HEK293T (cell line): ENCODE measurements around the gene TAGLN2.

Source experiments
- CTCF ChIA-PET: fragments of 350-600 bp; formaldehyde crosslinking; extraction: SDS; loops from one replicate; lab custom pipeline; 2021; ENCODE audit warnings: antibody characterized with exemption, inconsistent platforms; lab: Yijun Ruan, JAX
- POLR2A ChIA-PET: fragments of 350-600 bp; formaldehyde crosslinking; extraction: SDS; loops from one replicate; lab custom pipeline; 2020; ENCODE audit warnings: antibody characterized with exemption, inconsistent platforms; lab: Yijun Ruan, JAX
- DNase-seq: peaks from one replicate; pipeline ENCODE4 v3.0.0; 2012; ENCODE audit warnings: mixed read lengths; ENCODE audit errors: extremely low spot score
- ARNT ChIP-seq: fragments of 450-650 bp; IDR thresholded peaks from 2 replicates; pipeline ENCODE4 v1.6.1; 2017; ENCODE audit warnings: mild to moderate bottlenecking
- BHLHE40 ChIP-seq: fragments of 450-650 bp; IDR thresholded peaks from 2 replicates; pipeline ENCODE4 v1.6.1; 2016; ENCODE audit warnings: mild to moderate bottlenecking, moderate library complexity, borderline replicate concordance
- CTBP1 ChIP-seq: fragments of 450-650 bp; IDR thresholded peaks from 2 replicates; pipeline ENCODE4 v1.6.1; 2016; ENCODE audit warnings: borderline replicate concordance
- ELF4 ChIP-seq: fragments of 450-650 bp; IDR thresholded peaks from 2 replicates; pipeline ENCODE4 v1.6.1; 2017; ENCODE audit warnings: antibody characterized with exemption
- FOXA1 ChIP-seq: fragments of 450-650 bp; IDR thresholded peaks from 2 replicates; pipeline ENCODE4 v1.6.1; 2016; ENCODE audit warnings: mild to moderate bottlenecking
- FOXK2 ChIP-seq: fragments of 450-650 bp; IDR thresholded peaks from 2 replicates; pipeline ENCODE4 v1.6.1; 2016; ENCODE audit warnings: mild to moderate bottlenecking
- FOXM1 ChIP-seq: fragments of 450-650 bp; IDR thresholded peaks from 2 replicates; pipeline ENCODE4 v1.6.1; 2017; ENCODE audit warnings: mild to moderate bottlenecking, borderline replicate concordance
- HDGF ChIP-seq: fragments of 450-650 bp; IDR thresholded peaks from 2 replicates; pipeline ENCODE4 v1.6.1; 2017; ENCODE audit warnings: antibody characterized with exemption, borderline replicate concordance
- L3MBTL2 ChIP-seq: fragments of 450-650 bp; conservative IDR thresholded peaks from 2 replicates; pipeline ENCODE4 v1.6.1; 2016; ENCODE audit warnings: mild to moderate bottlenecking
- LEF1 ChIP-seq: fragments of 450-650 bp; IDR thresholded peaks from 2 replicates; pipeline ENCODE4 v1.6.1; 2017; ENCODE audit warnings: mild to moderate bottlenecking, borderline replicate concordance
- NFRKB ChIP-seq: fragments of 450-650 bp; IDR thresholded peaks from 2 replicates; pipeline ENCODE4 v1.6.1; 2016; ENCODE audit warnings: mild to moderate bottlenecking, moderate library complexity
- SP1 ChIP-seq: fragments of 450-650 bp; IDR thresholded peaks from 2 replicates; pipeline ENCODE4 v1.6.1; 2017
- SUZ12 ChIP-seq: fragments of 450-650 bp; IDR thresholded peaks from 2 replicates; pipeline ENCODE4 v1.6.1; 2016; ENCODE audit warnings: mild to moderate bottlenecking
- TARDBP ChIP-seq: fragments of 450-650 bp; IDR thresholded peaks from 2 replicates; pipeline ENCODE4 v1.6.1; 2016
- ZNF384 ChIP-seq: fragments of 450-650 bp; IDR thresholded peaks from 2 replicates; pipeline ENCODE4 v1.6.1; 2016
- TF ChIP-seq, protein P1 (sequence below): fragments of 450-650 bp; IDR thresholded peaks from 2 replicates; pipeline ENCODE4 v1.6.1; 2016

Gene TAGLN2

DNA sequence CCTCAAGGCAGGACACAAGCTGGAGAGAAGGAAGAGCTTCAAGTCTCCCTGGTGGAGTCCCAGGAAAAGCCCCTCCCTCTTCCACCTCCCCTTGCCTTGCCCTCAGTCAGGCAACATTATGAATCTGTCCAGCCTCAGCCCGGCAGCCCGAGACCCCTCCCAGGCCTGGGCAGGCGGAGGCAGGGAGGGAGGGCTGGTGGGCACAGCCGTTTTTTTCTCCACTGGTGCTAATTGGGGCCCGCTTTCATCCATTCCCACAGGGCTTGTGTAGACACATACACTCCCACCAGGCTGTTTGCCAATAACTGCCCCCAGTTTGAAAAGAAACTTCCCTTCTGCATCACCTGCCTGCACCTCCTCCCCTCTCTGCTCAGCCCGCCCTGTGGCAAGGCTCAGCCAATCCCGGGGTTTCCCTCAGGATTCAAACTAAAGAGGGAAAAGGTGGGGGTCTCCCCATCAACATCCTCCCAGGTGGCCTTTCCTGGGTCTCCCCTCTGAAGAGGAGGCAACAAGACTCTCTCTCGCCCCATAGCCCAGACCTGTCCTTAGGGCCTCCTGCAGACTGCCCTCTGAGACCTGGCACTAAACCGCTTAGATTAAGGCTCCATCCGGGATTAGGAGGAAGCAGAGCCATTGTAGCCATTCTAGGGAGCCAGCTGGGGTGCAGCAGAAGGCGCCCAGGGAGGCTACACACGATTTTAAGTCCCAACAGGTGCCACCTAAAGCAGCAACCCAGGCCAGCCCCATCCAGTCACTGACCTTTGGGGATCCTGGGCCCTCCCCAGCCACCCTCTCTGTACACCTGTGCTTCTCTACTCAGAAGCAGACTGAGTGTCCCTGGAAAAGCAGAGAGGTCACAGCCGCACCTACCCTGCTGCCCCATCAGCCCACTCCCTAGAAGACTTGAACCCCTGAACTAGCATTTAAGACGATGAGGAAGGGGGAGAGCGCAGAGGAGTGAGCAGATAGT is 16.6 kb upstream of the TAGLN2 start:
- CTCF ChIA-PET = no interaction called here
- POLR2A ChIA-PET = interaction anchor here (1.2 kb wide), 1 partner anchor 16 kb away, joined by 3 read pairs; the partner anchor contains the start of gene TAGLN2
- TF ChIP-seq FOXA1 (no peak), ELF4 (no peak), LEF1 (no peak), NFRKB (no peak), SUZ12 (no peak)
- DNase-seq = no peak

DNA sequence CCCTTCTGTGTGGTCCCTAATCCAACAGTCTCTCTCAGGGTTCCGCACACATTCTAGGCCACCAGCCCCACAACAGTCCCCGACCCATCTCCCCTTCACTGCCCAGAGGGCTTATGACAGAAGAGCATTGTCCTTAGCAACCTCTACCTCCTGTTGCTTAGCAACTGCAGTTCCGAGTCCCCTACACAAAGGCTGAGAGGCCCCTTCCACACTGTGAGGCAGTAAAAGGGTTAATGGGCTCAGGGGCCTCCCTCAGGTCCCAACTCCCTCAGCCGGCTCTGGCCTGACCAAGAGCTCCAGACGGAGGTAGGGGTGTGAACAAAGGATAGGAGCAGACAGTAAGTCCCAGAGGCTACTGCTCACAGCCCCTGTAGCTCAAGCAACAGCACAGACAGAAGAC is 15.8 kb upstream of the TAGLN2 start:
- TF ChIP-seq FOXA1 (no peak), ELF4 (no peak), CTBP1 (no peak), NFRKB (no peak), ZNF384 (no peak), ARNT (no peak), L3MBTL2 (no peak), LEF1 (no peak), TARDBP (no peak), FOXM1 (no peak), FOXK2 (no peak), SUZ12 (no peak), HDGF (no peak)
- POLR2A ChIA-PET = interaction anchor here (1.2 kb wide), 1 partner anchor 16 kb away, joined by 3 read pairs; the partner anchor contains the start of gene TAGLN2
- CTCF ChIA-PET = no interaction called here
- DNase-seq = no peak

DNA sequence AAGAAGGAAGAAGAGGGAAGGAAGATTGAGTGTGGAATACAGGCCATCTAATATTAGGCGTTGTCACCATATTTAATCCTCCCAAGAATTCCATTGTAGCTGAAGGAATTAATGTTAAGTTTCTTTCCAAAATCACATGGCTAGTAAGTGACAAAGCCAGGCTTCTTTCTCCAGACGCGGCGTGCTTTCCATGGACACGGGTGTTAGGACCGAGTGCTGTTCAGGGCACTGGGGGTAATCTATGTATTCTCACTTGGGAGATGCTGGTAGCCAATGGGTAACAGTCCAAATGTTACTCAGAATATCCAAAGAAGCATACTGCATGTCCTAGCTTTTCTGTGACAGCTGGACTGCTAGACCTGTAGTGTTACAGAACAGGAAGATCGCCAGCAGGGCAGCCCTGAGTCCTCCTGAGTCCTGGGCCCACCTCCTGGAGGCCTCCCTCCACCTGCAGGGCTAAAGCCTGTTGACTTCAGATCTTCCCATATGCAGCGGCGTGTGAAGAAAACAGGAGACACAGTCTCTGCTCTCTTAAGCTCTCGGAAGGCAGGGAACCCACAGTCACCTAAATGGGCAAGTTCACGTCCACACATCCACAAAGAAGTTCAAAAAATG is 14.8 kb upstream of the TAGLN2 start:
- DNase-seq = no peak
- POLR2A ChIA-PET = interaction anchor here (1.8 kb wide), 1 partner anchor 15 kb away, joined by 7 read pairs; the partner anchor contains the start of gene TAGLN2
- CTCF ChIA-PET = interaction anchor here (1.3 to 9.6 kb wide), 3 partner anchors 24 to 141 kb away, joined by 3 to 60 read pairs (median 4); no protein-coding TSS in a partner anchor
- TF ChIP-seq L3MBTL2 (no peak), NFRKB (no peak), HDGF (no peak), SP1 (no peak), BHLHE40 (no peak), ELF4 (no peak), ARNT (no peak), FOXA1 (no peak), LEF1 (no peak), FOXK2 (no peak), ZNF384 (no peak), SUZ12 (no peak), FOXM1 (no peak), TARDBP (no peak), CTBP1 (no peak)
- TF ChIP-seq, protein P1, sequence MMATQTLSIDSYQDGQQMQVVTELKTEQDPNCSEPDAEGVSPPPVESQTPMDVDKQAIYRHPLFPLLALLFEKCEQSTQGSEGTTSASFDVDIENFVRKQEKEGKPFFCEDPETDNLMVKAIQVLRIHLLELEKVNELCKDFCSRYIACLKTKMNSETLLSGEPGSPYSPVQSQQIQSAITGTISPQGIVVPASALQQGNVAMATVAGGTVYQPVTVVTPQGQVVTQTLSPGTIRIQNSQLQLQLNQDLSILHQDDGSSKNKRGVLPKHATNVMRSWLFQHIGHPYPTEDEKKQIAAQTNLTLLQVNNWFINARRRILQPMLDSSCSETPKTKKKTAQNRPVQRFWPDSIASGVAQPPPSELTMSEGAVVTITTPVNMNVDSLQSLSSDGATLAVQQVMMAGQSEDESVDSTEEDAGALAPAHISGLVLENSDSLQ = no peak

DNA sequence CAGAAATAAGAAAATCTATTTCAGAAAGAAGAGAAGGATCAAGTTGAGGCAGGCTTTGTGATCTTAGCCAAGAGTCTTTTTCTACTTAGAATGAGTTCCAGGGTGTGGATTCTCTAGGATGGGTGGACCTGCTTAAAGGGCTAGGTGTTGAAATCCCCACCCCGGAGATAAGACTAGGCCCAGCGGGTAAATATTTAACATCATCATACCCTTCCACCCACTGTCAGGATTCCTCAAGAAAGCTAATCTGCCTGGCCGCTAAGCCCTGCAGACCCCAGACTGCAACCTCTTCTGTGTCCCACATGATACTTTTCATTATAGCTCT is 14.3 kb upstream of the TAGLN2 start:
- TF ChIP-seq L3MBTL2 = no peak
- POLR2A ChIA-PET = interaction anchor here (1.8 kb wide), 1 partner anchor 15 kb away, joined by 7 read pairs; the partner anchor contains the start of gene TAGLN2
- no peak for DNase-seq
- CTCF ChIA-PET = interaction anchor here (1.3 to 9.6 kb wide), 3 partner anchors 23 to 140 kb away, joined by 3 to 60 read pairs (median 4); no protein-coding TSS in a partner anchor

DNA sequence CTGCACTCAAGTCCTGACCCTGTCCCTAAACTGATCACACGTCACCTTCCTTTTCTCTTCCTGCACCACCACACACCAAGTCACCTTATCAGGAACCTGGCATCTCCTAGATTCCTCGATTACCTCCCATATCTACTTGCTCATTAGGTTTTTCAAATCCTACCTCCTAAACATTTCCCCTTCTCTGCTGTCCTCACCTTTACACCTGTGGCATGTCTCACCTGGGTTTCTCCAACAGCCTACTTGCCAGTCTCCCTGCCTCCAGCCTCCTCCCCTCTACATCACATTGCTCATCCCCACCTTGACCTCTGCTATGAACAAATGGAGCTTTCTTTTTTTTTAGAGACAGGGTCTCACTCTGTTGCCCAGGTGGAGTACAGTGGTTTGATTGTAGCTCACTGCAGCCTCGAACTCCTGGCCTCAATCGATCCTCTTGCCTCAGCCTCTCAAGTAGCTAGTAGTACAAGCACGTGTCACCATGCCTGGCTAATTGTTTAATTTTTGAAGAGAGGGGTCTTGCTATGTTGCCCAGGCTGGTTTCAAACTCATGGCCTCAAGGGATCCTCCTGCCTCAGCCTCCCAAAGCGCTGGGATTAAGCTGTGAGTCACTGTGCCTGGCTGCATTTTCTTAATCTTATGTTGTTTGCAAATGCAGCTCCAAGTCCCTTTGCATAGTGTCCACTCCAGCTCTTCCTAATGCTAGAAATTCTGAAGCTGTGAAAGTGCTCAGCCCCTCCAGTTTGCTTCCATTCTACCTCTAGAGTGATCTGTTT is 13.8 kb upstream of the TAGLN2 start:
- POLR2A ChIA-PET = interaction anchor here (1.0 to 1.8 kb wide), 2 partner anchors 14 to 92 kb away, joined by 3 to 7 read pairs; partner anchors contain the start of gene TAGLN2
- no peak for TF ChIP-seq L3MBTL2
- TF ChIP-seq FOXK2 = no peak
- no peak for TF ChIP-seq ARNT
- TF ChIP-seq SP1 = no peak
- TF ChIP-seq, protein P1 = no peak
- no peak for TF ChIP-seq ZNF384
- no peak for TF ChIP-seq SUZ12
- no peak for TF ChIP-seq FOXM1
- no peak for TF ChIP-seq FOXA1
- TF ChIP-seq CTBP1 = no peak
- TF ChIP-seq ELF4 = no peak
- no peak for TF ChIP-seq HDGF
- TF ChIP-seq BHLHE40 = no peak
- no peak for TF ChIP-seq TARDBP

More for the DNA sequence above, 13.8 kb upstream of the TAGLN2 start:
- DNase-seq = no peak
- CTCF ChIA-PET = interaction anchor here (0.6 to 9.6 kb wide), 4 partner anchors 23 to 140 kb away, joined by 3 to 60 read pairs (median 4); no protein-coding TSS in a partner anchor
